K562 (cell line): ENCODE measurements around the gene EPN2. TPM values are rescaled to one million over a fixed set of nuclear protein-coding genes. Genes with fewer than 3 reads are reported as not detected.

ENCODE experiments used
- ATAC-seq: fragments of 200-7000 bp; cut with Tn5 transposase; 3 replicates; pipeline ENCODE4 v1.9.1; 2020; ENCODE audit warnings: moderate library complexity
- BruUV-seq: library from RNA; stranded (reverse); fragments of 400-500 nt; replicated peaks from 2 replicates; lab custom pipeline; 2021; lab: Mats Ljungman, UMichigan
- CTCF ChIA-PET: fragments of 300-600 bp; formaldehyde crosslinking; extraction: SDS; loops from one replicate; lab custom pipeline; 2021; ENCODE audit warnings: low intra/inter-chr PET ratio; lab: Yijun Ruan, JAX
- POLR2A ChIA-PET: fragments of 300-600, 350-650 bp; sonication (Branson Sonifier 250); formaldehyde crosslinking; extraction: SDS; loops from one replicate; lab custom pipeline; 2021; ENCODE audit warnings: antibody characterized with exemption, inconsistent platforms; lab: Yijun Ruan, JAX
- DNase-seq, 4 experiments: peaks; one replicate each; pipeline versions ENCODE4 v3.0.0 to v3.0.0-alpha.2; 2011 to 2018; ENCODE audit warnings: low spot score in 3 of 4, mixed read lengths in 3 of 4; ENCODE audit errors: extremely low read depth in 1 of 4
- FAIRE-seq: peaks from 2 replicates; lab custom pipeline; 2011; peaks lifted over from hg19 to GRCh38; lab: Jason Lieb, UNC
- H2AFZ ChIP-seq: 2 replicates; pipeline ENCODE4 v1.6.0; 2011; ENCODE audit warnings: low read depth, low read length, control low read depth, inconsistent platforms
- H3K27ac ChIP-seq: fragments of 200-600 bp; 3 replicates; pipeline ENCODE4 v1.8.0; 2011; ENCODE audit warnings: low read depth, mild to moderate bottlenecking, control low read depth, inconsistent platforms, low read length, moderate library complexity, mixed read lengths; ENCODE audit errors: extremely low read depth
- H3K27me3 ChIP-seq, 2 experiments: fragments of 300-600 bp in 1 of 2; 2 replicates in 1 of 2; 3 replicates in 1 of 2; pipeline versions ENCODE4 v1.6.0 to v1.8.0; 2011; ENCODE audit warnings: inconsistent platforms in 2 of 2, low read length in 2 of 2, mild to moderate bottlenecking in 1 of 2, mixed read lengths in 1 of 2, moderate library complexity in 1 of 2; ENCODE audit not compliant: control insufficient read depth in 2 of 2, insufficient read depth in 2 of 2
- H3K36me3 ChIP-seq: fragments of 300-600 bp; 3 replicates; pipeline ENCODE4 v1.8.0; 2011; ENCODE audit warnings: mild to moderate bottlenecking, low read length, inconsistent platforms; ENCODE audit not compliant: control insufficient read depth, insufficient read depth
- H3K4me1 ChIP-seq, 2 experiments: fragments of 200-600 bp in 1 of 2; replicated peaks in 1 of 2; 2 replicates in 1 of 2; 3 replicates in 1 of 2; pipeline versions ENCODE4 v1.5.1 to v1.8.0; 2011; ENCODE audit warnings: inconsistent platforms in 2 of 2, low read length in 2 of 2, mild to moderate bottlenecking in 1 of 2, mixed read lengths in 1 of 2, moderate library complexity in 1 of 2; ENCODE audit not compliant: control insufficient read depth in 2 of 2, insufficient read depth in 2 of 2
- H3K4me2 ChIP-seq: 2 replicates; pipeline ENCODE4 v1.6.1; 2011; ENCODE audit warnings: low read length, control low read depth, inconsistent platforms, mixed read lengths; ENCODE audit not compliant: insufficient read depth
- H3K4me3 ChIP-seq: fragments of 200-600 bp; sonication (generic), shearing (Covaris generic); 2 replicates; pipeline ENCODE4 v1.5.1; 2016; ENCODE audit warnings: control low read depth, inconsistent platforms
- H3K79me2 ChIP-seq: fragments of 200-600 bp; 3 replicates; pipeline ENCODE4 v1.8.0; 2011; ENCODE audit warnings: low read length, inconsistent platforms; ENCODE audit not compliant: control insufficient read depth, insufficient read depth
- H3K9ac ChIP-seq, 2 experiments: 2 replicates each; pipeline versions ENCODE4 v1.6.0 to v1.6.1; 2011; ENCODE audit warnings: low read depth in 2 of 2, low read length in 2 of 2, control low read depth in 1 of 2, inconsistent platforms in 1 of 2, mild to moderate bottlenecking in 1 of 2, mixed read lengths in 1 of 2; ENCODE audit not compliant: insufficient read depth in 1 of 2
- H3K9me1 ChIP-seq: one replicate; pipeline ENCODE4 v1.6.0; 2011; ENCODE audit warnings: inconsistent platforms, mild to moderate bottlenecking, low read length, moderate library complexity; ENCODE audit not compliant: control insufficient read depth, insufficient read depth
- H3K9me3 ChIP-seq: replicated peaks from 2 replicates; pipeline ENCODE4 v1.5.1; 2011; ENCODE audit warnings: low read depth, low read length, inconsistent platforms; ENCODE audit not compliant: control insufficient read depth, insufficient read depth
- H4K20me1 ChIP-seq: replicated peaks from 2 replicates; pipeline ENCODE4 v1.6.1; 2011; ENCODE audit warnings: low read length, inconsistent platforms, mixed read lengths; ENCODE audit not compliant: control insufficient read depth, insufficient read depth
- BDP1 ChIP-seq: IDR thresholded peaks from 3 replicates; pipeline ENCODE4 v1.6.1; 2011; ENCODE audit not compliant: insufficient read length, insufficient read depth
- CHCHD3 ChIP-seq: fragments of 250-450 bp; sonication (Bioruptor Pico); IDR thresholded peaks from 2 replicates; pipeline ENCODE4 v2.1.2; 2022; ENCODE audit warnings: mild to moderate bottlenecking
- CHD4 ChIP-seq: fragments of 200-600 bp; sonication (generic); IDR thresholded peaks from 3 replicates; pipeline ENCODE4 v1.6.1; 2012; ENCODE audit warnings: low read depth, mild to moderate bottlenecking, mixed read lengths, low read length, inconsistent platforms; ENCODE audit not compliant: insufficient read depth, insufficient replicate concordance, poor library complexity, severe bottlenecking
- ESRRA ChIP-seq: fragments of 450-650 bp; IDR thresholded peaks from 2 replicates; pipeline ENCODE4 v1.6.1; 2014; ENCODE audit warnings: low read depth, mild to moderate bottlenecking, moderate library complexity, borderline replicate concordance
- ETV6 ChIP-seq, 3 experiments: fragments of 150-350 bp in 1 of 3; sonication (generic) in 1 of 3; formaldehyde crosslinking in 1 of 3; IDR thresholded peaks; 2 replicates each; pipeline versions ENCODE4 v1.6.1 to v1.8.0; 2014 to 2022; ENCODE audit warnings: borderline replicate concordance in 2 of 3, low read depth in 2 of 3, antibody characterized with exemption in 1 of 3, low read length in 1 of 3, mild to moderate bottlenecking in 1 of 3, missing genetic modification reagents in 1 of 3
- GTF2E2 ChIP-seq: fragments of 200-800 bp; sonication (Bioruptor generic); IDR thresholded peaks from 2 replicates; pipeline ENCODE4 v1.6.1; 2016; ENCODE audit warnings: missing genetic modification characterization, missing compliant biosample characterization
- MYNN ChIP-seq, 2 experiments: sonication (generic); formaldehyde crosslinking in 1 of 2; IDR thresholded peaks; 2 replicates each; pipeline versions ENCODE4 v1.5.0 to v1.6.1; 2016 to 2020; ENCODE audit warnings: antibody characterized with exemption in 1 of 2, missing genetic modification reagents in 1 of 2
- RBM34 ChIP-seq: fragments of 200-400 bp; formaldehyde crosslinking; IDR thresholded peaks from 2 replicates; pipeline ENCODE4 v1.6.1; 2018; ENCODE audit warnings: low read length, borderline replicate concordance; ENCODE audit not compliant: insufficient read depth
- SMAD2 ChIP-seq: fragments of 150-350 bp; IDR thresholded peaks from 2 replicates; pipeline ENCODE4 v1.6.1; 2014; ENCODE audit warnings: low read depth, mild to moderate bottlenecking, low read length
- ZC3H4 ChIP-seq: sonication (generic); formaldehyde crosslinking; IDR thresholded peaks from 2 replicates; pipeline ENCODE4 v1.9.0; 2021; ENCODE audit warnings: missing genetic modification reagents, borderline replicate concordance
- ZNF12 ChIP-seq: sonication (generic); formaldehyde crosslinking; IDR thresholded peaks from 2 replicates; pipeline ENCODE4 v1.4.0; 2020; ENCODE audit warnings: mild to moderate bottlenecking, missing genetic modification reagents
- WGBS: fragments of 100-300 bp; shearing (Covaris generic); methylation state at CpG from one replicate; pipeline ENCODE4 v1.1.6; 2016; ENCODE audit warnings: low coverage, mixed read lengths; ENCODE audit not compliant: insufficient coverage; ENCODE audit errors: missing lambda C conversion rate; 5-methylcytosine and 5-hydroxymethylcytosine counted together
- in situ Hi-C: fragments of 300-500 bp; cut with MboI; formaldehyde crosslinking; loops from 4 replicates; pipeline ENCODE4 v1.15.0; 2018; ENCODE audit warnings: inconsistent platforms, mixed read lengths
- intact Hi-C: fragments of 100-400 bp; cut with micrococcal nuclease; formaldehyde crosslinking; loops from 2 replicates; pipeline ENCODE4 v1.14.2; 2022
- polyA plus RNA-seq, 8 experiments: library from polyadenylated mRNA; depleted of rRNA in 4 of 8; stranded (reverse) in 5 of 8; unstranded in 3 of 8; fragments of >200 nt; fragmentation: Nextera tagmentation in 2 of 8; fragmentation: Illumina TruSeq in 1 of 8; extraction: Ambion mirVana in 2 of 8; extraction: Trizol in 1 of 8; gene quantifications; 2 replicates each; pipeline versions ENCODE4 v1.2.1 to v1.2.3, GENCODE V29; 2011 to 2014; ENCODE audit warnings: inconsistent platforms in 1 of 8, missing spikeins in 1 of 8
- total RNA-seq, 7 experiments: library from RNA; depleted of rRNA in 6 of 7; stranded (reverse); fragments of >200 nt in 6 of 7; fragmentation: Illumina TruSeq in 2 of 7; extraction: Trizol in 2 of 7; gene quantifications; 2 replicates each; pipeline versions ENCODE4 v1.2.1 to v1.2.3, GENCODE V29; 2011 to 2021; ENCODE audit warnings: low replicate concordance in 1 of 7
- TF ChIP-seq, protein P1 (sequence below): sonication (generic); formaldehyde crosslinking; IDR thresholded peaks from 2 replicates; pipeline ENCODE4 v1.8.0; 2022; ENCODE audit warnings: missing genetic modification reagents, mild to moderate bottlenecking, moderate library complexity, borderline replicate concordance
- TF ChIP-seq, protein P2 (sequence below): fragments of 250-450 bp; sonication (Bioruptor Pico); IDR thresholded peaks from 2 replicates; pipeline ENCODE4 v1.8.0; 2022; ENCODE audit warnings: moderate library complexity, mild to moderate bottlenecking, inconsistent platforms
- TF ChIP-seq, protein P3 (sequence below): IDR thresholded peaks from 2 replicates; pipeline ENCODE4 v1.6.1; 2011; ENCODE audit not compliant: insufficient read length; ENCODE audit errors: extremely low read depth
- TF ChIP-seq, protein P4 (sequence below): sonication (generic); formaldehyde crosslinking; IDR thresholded peaks from 2 replicates; pipeline ENCODE4 v1.8.1; 2023; ENCODE audit warnings: missing genetic modification reagents, mild to moderate bottlenecking, borderline replicate concordance

The EPN2 gene
- total and polyA plus RNA-seq, 9 of the 15 experiments (the other 6 are each of a cell fraction or from before 2014, with no cell fraction given) = 1.0 to 12.9 (median 8.9) TPM

DNA sequence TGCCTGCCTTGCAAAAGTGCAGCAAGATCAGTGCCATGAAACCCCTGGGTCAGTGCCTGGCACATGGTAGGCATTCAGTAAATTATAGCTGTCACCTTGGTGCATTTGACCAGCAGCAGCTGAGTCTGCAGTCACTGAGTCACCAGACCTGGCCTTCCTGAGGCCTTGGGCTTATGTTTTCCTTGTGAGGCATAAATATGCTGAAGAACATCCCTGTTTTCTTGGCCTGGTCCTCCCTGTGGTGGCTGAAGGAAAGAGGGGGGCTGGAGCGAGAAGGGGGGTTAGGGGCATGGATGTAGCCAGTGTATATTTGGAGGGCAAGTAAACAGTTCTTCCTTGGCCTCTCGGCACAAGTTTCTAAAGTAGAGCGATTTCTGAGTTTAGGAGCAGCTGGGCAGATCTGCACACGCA lies 26.5 kb downstream of the EPN2 start:
- H3K79me2 ChIP-seq = no peaks in the 10 kb centered on the region
- H3K4me1 ChIP-seq = peaks cover 0 to 2% of the 10 kb centered on the region in 2 experiments; a peak in 2 of 5 replicates
- FAIRE-seq = no peak

More for the DNA sequence above, 26.5 kb downstream of the EPN2 start:
- DNase-seq = no peak
- Histone ChIP-seq H3K9me3 (no peaks in the 10 kb centered on the region), H3K9me1 (no peaks in the 10 kb centered on the region), H2AFZ (no peak overlapping the region), H3K4me2 (no peak overlapping the region), H3K36me3 (no peaks in the 10 kb centered on the region; the same call in 2 of the 3 replicates), H3K27me3 (no peaks in the 10 kb centered on the region), H3K27ac (no peak overlapping the region), H3K9ac (no peak overlapping the region), H3K4me3 (no peak overlapping the region), H4K20me1 (peaks cover 6% of the 10 kb centered on the region)
- intact Hi-C loops (no loop called here), in situ Hi-C loops (no loop called here)
- POLR2A ChIA-PET = no interaction called here
- no peak for ATAC-seq
- no TSS peak for BruUV-seq
- no peak for TF ChIP-seq CHD4
- TF ChIP-seq ESRRA = no peak
- no peak for TF ChIP-seq RBM34
- TF ChIP-seq, protein P1, sequence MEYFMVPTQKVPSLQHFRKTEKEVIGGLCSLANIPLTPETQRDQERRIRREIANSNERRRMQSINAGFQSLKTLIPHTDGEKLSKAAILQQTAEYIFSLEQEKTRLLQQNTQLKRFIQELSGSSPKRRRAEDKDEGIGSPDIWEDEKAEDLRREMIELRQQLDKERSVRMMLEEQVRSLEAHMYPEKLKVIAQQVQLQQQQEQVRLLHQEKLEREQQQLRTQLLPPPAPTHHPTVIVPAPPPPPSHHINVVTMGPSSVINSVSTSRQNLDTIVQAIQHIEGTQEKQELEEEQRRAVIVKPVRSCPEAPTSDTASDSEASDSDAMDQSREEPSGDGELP (CRISPR knock-in tag) = no peak
- no peak for TF ChIP-seq CHCHD3
- no peak for TF ChIP-seq SMAD2
- no peak for TF ChIP-seq MYNN (IDR thresholded peaks at IDR 0.05)
- no peak for TF ChIP-seq MYNN (CRISPR knock-in tag; IDR thresholded peaks at IDR 0.05)
- no peak for TF ChIP-seq BDP1
- TF ChIP-seq, protein P2, sequence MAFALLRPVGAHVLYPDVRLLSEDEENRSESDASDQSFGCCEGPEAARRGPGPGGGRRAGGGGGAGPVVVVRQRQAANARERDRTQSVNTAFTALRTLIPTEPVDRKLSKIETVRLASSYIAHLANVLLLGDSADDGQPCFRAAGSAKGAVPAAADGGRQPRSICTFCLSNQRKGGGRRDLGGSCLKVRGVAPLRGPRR (CRISPR knock-in tag) = no peak
- no peak for TF ChIP-seq ETV6 (IDR thresholded peaks at IDR 0.05; ENCODE audit: borderline replicate concordance in 1 of 2, low read depth in 2 of 2, low read length in 1 of 2)
- no peak for TF ChIP-seq ETV6 (CRISPR knock-in tag; IDR thresholded peaks at IDR 0.05; ENCODE audit: borderline replicate concordance)
- no peak for TF ChIP-seq ZC3H4
- no peak for TF ChIP-seq GTF2E2
- TF ChIP-seq, protein P3, sequence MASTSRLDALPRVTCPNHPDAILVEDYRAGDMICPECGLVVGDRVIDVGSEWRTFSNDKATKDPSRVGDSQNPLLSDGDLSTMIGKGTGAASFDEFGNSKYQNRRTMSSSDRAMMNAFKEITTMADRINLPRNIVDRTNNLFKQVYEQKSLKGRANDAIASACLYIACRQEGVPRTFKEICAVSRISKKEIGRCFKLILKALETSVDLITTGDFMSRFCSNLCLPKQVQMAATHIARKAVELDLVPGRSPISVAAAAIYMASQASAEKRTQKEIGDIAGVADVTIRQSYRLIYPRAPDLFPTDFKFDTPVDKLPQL = no peak
- TF ChIP-seq, protein P4, sequence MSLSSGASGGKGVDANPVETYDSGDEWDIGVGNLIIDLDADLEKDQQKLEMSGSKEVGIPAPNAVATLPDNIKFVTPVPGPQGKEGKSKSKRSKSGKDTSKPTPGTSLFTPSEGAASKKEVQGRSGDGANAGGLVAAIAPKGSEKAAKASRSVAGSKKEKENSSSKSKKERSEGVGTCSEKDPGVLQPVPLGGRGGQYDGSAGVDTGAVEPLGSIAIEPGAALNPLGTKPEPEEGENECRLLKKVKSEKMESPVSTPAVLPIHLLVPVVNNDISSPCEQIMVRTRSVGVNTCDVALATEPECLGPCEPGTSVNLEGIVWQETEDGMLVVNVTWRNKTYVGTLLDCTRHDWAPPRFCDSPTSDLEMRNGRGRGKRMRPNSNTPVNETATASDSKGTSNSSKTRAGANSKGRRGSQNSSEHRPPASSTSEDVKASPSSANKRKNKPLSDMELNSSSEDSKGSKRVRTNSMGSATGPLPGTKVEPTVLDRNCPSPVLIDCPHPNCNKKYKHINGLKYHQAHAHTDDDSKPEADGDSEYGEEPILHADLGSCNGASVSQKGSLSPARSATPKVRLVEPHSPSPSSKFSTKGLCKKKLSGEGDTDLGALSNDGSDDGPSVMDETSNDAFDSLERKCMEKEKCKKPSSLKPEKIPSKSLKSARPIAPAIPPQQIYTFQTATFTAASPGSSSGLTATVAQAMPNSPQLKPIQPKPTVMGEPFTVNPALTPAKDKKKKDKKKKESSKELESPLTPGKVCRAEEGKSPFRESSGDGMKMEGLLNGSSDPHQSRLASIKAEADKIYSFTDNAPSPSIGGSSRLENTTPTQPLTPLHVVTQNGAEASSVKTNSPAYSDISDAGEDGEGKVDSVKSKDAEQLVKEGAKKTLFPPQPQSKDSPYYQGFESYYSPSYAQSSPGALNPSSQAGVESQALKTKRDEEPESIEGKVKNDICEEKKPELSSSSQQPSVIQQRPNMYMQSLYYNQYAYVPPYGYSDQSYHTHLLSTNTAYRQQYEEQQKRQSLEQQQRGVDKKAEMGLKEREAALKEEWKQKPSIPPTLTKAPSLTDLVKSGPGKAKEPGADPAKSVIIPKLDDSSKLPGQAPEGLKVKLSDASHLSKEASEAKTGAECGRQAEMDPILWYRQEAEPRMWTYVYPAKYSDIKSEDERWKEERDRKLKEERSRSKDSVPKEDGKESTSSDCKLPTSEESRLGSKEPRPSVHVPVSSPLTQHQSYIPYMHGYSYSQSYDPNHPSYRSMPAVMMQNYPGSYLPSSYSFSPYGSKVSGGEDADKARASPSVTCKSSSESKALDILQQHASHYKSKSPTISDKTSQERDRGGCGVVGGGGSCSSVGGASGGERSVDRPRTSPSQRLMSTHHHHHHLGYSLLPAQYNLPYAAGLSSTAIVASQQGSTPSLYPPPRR = no peak
- TF ChIP-seq ZNF12 = no peak
- 30% methylated on average over 2 of the region's 4 CpGs for WGBS
- CTCF ChIA-PET = no interaction called here
